Stimulated activated effector memory CD8-positive, alpha-beta T cell treated with anti-CD3 and anti-CD28 coated beads, Interleukin-12 subunit alpha, Interleukin-12 subunit beta, amount 100 ng/mL, for 72 hours (primary cell): ENCODE results near the gene TRIM40.

Source experiments
- ATAC-seq: fragments of 150-1000 bp; cut with Tn5 transposase; 2 replicates; pipeline ENCODE4 v1.10.0; 2021
- DNase-seq, 2 donors: peaks; one replicate each; pipeline ENCODE4 v3.0.0; 2021 to 2022; ENCODE audit warnings: low spot score in 2 of 2
- H3K27ac Mint-ChIP-seq: one replicate; pipeline ENCODE4 v1.8.0; 2022; ENCODE audit warnings: mild to moderate bottlenecking, mixed read lengths
- H3K36me3 Mint-ChIP-seq: one replicate; pipeline ENCODE4 v1.8.0; 2022; ENCODE audit warnings: mild to moderate bottlenecking, mixed read lengths
- H3K4me1 Mint-ChIP-seq: one replicate; pipeline ENCODE4 v1.8.0; 2022; ENCODE audit warnings: mixed read lengths
- H3K4me3 Mint-ChIP-seq: one replicate; pipeline ENCODE4 v1.8.0; 2022; ENCODE audit warnings: mild to moderate bottlenecking, mixed read lengths
- H3K9me3 Mint-ChIP-seq: one replicate; pipeline ENCODE4 v1.8.0; 2022; ENCODE audit warnings: mixed read lengths

TRIM40 gene

GRCh38 chr6:30185846-30186484 lies 50.0 kb downstream of the TRIM40 start:
- no peak for ATAC-seq
- H3K4me3 Mint-ChIP-seq, result no peak overlapping the region
- no peaks in the 10 kb centered on the region for H3K9me3 Mint-ChIP-seq
- no peak for DNase-seq
- H3K36me3 Mint-ChIP-seq, result peaks cover 68% of the 10 kb centered on the region
- no peaks in the 10 kb centered on the region for H3K4me1 Mint-ChIP-seq
- no peak overlapping the region for H3K27ac Mint-ChIP-seq

- DNase-seq (peak in 1 of 2 donors; percentile 28), ATAC-seq (no peak)
- Mint-ChIP-seq H3K4me1 (no peaks in the 10 kb centered on the region), H3K4me3 (no peak overlapping the region), H3K27ac (peak overlapping the region; percentile 57), H3K36me3 (peaks cover 91% of the 10 kb centered on the region), H3K9me3 (no peaks in the 10 kb centered on the region)
These were observed 52.6 kb downstream of the TRIM40 start for GRCh38 chr6:30188541-30188940.

DNA sequence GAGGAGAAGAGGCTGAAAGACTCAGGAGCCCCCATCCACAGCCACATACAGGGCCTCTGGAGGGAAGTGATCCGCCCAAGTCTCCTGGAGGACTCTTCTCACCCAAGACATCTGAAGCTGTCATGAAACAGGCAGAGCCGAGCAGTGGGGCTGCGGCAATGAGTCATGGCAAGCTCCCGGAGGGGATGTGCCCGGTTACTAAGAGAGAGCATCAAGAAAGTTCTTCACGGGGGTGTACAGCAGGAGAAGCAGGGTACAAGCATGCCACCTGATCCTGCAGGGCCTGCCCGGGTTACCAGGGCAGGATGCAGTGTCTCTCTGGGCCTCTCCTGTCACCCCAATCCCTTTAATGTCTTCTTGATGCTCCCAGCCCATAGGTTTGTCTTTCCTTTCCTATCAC lies 56.1 kb downstream of the TRIM40 start:
- Mint-ChIP-seq H3K4me3 (no peak overlapping the region), H3K4me1 (peaks cover 3% of the 10 kb centered on the region), H3K27ac (peak overlapping the region; percentile 23), H3K36me3 (peaks cover 97% of the 10 kb centered on the region), H3K9me3 (no peaks in the 10 kb centered on the region)
- ATAC-seq (no peak), DNase-seq (no peak)

DNA sequence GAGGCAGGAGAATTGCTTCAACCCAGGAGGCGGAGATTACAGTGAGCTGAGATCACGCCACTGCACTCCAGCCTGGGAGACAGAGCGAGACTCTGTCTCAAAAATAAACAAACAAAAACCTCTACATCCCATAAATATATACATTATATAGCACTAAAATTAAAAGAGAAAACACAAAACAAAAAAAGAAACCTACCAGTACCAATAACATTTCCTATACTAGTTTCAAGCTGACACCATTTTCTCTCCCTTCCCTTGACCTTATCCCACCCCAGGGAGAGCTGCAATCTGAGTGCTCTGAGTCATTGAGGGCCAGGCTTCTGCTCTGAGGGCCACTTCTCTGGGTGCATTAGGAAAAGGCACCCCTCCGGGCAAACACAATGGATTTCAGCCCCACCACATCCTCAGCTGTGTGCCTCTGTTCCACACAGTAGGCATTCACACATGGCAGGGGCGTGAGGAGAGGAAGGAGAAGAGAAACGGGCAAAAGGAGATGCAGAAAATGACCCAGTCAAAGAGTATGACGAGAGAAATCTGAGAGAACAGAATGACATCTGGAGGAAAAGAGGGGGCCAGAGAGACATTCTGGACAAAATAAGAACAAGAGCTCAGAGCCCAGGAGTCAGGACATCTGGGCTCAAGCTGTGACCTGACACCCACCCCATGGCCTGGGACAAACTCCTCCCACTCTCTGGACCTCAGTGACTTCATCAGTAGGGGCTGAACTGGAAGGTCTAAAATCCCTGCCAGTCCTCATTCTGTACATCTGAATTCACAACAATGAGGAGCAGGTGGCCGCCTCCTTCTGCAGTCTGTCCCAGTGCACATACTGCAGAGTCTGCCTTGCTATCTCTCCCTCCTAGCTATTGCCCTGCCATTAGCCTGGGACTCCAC lies 59.1 kb downstream of the TRIM40 start:
- H3K4me3 Mint-ChIP-seq, result no peak overlapping the region
- ATAC-seq (no peak), DNase-seq (peak in 1 of 2 donors; percentile 34)
- H3K36me3 Mint-ChIP-seq, result peaks cover 97% of the 10 kb centered on the region
- H3K9me3 Mint-ChIP-seq, result no peaks in the 10 kb centered on the region
- H3K27ac Mint-ChIP-seq, result peak overlapping the region; percentile 86
- peaks cover 7% of the 10 kb centered on the region for H3K4me1 Mint-ChIP-seq

DNA sequence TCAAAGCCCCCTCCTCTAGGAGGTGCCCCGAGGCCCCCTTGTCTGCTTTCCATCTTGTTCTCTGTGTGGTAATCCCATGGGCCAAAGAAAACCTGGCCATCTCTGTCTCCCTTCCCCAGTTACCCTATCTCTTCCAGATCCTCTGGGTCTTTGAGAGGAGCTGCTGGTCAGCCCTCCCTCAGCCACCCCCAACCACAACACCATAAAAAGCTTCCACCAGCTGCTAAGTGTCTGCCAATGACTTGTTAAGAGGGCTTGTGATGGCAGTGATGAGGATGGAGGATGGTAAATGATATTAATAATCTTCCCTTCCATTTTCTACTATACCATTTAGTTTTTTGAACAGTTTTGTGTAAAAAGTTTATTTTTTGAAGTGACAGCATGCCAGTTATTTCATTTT lies 60.0 kb downstream of the TRIM40 start:
- Mint-ChIP-seq H3K36me3 (peaks cover 96% of the 10 kb centered on the region), H3K9me3 (no peaks in the 10 kb centered on the region), H3K4me3 (no peak overlapping the region), H3K27ac (peak overlapping the region; percentile 86), H3K4me1 (peaks cover 14% of the 10 kb centered on the region)
- peak in 1 of 2 donors; percentile 43 for DNase-seq
- no peak for ATAC-seq

- Mint-ChIP-seq H3K4me3 (no peak overlapping the region), H3K4me1 (peaks cover 15% of the 10 kb centered on the region), H3K9me3 (no peaks in the 10 kb centered on the region), H3K27ac (peak overlapping the region; percentile 86), H3K36me3 (peaks cover 96% of the 10 kb centered on the region)
- no peak for ATAC-seq
- DNase-seq, result peak in 1 of 2 donors; percentile 29
These were observed 60.4 kb downstream of the TRIM40 start for GRCh38 chr6:30196376-30196775.
